NCI-H345 (cell line): ENCODE data around the gene QRICH1.
A peak's percentile ranks its signal among the peaks of the same experiment; 100 is the strongest.

ENCODE experiments used
- DNase-seq: peaks from one replicate; lab custom pipeline; 2025; lab: John Stamatoyannopoulos, UW

The QRICH1 gene, protein sequence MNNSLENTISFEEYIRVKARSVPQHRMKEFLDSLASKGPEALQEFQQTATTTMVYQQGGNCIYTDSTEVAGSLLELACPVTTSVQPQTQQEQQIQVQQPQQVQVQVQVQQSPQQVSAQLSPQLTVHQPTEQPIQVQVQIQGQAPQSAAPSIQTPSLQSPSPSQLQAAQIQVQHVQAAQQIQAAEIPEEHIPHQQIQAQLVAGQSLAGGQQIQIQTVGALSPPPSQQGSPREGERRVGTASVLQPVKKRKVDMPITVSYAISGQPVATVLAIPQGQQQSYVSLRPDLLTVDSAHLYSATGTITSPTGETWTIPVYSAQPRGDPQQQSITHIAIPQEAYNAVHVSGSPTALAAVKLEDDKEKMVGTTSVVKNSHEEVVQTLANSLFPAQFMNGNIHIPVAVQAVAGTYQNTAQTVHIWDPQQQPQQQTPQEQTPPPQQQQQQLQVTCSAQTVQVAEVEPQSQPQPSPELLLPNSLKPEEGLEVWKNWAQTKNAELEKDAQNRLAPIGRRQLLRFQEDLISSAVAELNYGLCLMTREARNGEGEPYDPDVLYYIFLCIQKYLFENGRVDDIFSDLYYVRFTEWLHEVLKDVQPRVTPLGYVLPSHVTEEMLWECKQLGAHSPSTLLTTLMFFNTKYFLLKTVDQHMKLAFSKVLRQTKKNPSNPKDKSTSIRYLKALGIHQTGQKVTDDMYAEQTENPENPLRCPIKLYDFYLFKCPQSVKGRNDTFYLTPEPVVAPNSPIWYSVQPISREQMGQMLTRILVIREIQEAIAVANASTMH

DNA sequence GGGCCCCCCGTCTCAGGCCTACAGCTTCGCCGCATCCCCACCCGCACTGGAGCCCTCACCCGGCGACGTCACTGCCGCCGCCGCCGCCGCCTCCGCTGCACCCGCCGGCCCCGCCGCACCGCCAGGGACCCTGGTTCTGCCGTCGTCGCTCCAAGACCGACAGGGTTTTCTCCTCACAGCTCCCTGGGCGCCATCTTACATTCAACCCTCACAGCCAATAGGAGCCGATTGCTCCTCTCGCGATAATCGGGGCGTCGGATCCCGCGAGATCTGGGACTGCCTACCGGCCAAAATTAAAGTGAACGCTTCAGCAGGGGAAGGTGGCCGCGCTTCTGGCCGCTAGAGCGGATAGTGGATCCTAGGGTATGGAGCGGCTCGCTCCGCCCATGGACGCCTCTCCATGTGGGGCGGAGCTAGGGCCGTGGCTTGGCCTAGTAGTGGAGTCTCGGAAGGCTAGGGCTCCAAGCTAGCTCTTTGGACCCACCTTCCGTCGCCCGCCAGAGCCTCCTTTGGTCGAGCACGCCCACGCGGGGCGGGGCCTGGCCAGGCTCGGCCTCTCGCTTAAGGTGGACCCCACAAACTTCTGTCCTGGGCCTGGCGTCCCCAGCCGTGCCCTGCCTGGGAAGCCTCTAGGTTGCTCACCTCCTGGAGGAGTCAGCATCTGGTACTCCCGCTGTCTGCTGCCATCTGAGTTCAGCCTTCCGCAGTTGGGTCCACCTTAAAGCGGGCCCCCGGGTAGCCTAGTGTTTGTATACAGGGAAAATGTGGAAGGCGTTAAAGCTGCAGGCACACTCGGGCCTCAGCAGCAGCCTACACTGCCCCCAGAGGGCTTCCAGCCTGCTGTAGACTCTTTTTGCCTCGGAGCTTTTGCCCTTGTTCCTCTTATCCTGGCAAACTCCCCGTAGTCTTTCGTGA is at the start of gene QRICH1:
TSS of gene QRICH1 (minus strand) at position 219 of the 915 bp plus-strand sequence. CDS start 17,054 bp downstream, outside the sequence.
- DNase-seq, result peak; percentile 94

DNA sequence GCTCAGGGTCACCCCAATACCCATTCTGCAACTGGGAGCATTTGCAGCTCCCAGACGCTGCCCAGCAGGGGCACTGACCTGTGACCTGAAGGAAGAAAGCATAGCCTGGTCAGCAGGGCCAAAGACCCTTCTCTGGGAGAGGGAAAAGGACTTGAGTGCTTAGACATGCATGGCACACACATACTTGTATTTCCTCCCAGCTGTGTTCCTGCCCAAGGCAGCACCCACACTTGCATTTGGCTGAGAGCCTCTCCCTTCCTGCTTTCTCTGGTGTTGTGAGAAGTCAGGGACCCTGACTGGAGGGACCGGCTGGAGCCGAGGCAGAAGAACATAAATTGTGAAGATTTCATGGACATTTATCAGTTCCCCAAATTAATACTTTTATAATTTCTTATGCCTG is 46.2 kb upstream of the QRICH1 start:
- no peak for DNase-seq

DNA sequence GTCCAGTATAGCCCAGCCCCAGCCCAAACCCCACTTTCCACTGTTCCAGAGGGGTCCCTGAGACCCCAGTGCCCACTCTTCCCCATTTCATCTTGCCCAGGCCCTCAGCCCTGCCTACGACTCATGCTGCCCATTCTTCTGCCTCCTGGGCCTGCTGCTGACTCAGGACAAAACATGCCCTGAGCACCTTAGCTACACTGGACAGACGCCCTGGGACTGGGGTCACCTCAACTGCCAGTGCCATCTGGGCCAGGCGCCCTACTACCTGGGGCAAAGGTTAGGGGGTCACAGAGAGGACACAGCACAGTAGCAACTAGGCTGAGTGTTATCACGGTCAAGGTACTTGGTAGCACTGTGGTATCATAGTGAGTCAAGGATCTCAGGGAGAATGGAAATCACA is 41.6 kb upstream of the QRICH1 start:
- DNase-seq, result no peak

DNA sequence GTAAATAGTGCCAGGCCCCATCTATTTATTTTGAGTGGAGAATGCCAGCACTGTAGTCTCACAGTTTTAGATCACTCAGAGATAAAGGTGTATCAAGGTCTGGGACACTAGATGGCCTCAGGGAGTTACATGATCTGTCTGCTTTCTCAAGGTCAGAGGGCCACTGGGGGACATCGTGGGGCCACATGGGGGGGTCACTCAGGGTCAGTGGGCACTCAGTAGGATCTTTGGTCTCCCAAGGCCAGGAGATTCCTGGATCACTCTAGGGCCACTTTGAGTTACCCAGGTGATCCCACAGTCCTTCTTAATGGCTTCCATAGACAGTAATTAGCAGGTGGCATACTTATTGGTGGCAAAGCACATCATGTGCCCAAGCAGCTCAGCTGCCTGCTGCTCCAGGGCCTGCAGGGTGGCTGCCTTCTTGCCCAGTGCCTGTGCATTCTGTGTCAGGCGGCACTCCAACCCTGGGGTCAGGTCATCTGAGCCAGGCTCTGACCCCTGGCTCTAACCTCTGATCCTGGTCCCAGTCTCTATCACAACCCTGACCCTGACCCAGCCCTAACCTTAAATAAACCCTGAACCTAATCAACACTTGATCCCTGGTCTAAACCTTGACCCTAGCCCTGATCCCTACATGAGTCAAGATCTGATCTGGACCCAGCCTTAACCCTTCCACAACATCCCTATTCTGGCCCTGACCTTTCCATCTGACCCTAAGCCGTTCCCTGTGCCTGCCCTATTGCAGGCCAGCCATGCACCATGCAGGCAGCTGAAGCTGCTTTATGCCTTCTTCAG is 40.8 kb upstream of the QRICH1 start:
- no peak for DNase-seq

DNA sequence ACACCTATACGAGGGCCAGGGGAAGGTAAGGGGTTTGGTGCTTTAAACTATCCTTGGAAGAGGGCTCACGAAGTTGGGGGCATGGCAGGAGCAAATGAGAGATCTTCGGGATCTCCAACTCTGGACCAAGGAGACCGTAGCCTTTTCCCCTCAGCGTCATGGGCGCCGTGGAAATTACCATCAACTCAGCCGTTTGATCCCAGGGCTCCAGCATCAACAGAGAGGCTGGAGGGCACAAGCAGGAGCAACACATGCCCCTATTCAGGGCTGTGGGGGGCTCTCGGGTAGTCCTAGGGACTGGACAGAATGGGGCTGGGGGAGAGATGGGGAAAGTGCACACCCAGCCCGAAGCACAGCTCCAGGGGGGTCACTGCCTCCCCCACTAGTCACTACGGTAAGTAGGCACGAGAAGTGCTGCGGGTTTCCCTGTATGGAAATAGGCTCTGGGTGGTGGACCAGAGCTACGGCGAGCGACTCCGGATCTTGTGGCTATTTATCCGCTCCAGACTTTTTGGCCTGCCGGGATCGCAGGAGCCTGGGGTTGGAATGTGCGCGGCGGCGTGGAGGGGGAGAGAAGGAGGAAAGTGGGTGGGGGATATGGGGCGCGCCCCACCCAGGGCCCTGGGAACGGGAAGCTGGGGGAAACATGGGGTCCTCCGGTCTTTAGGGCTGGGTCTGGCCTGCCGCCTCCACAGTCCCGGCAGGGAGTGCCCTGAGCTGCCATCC is 39.5 kb upstream of the QRICH1 start:
- peak; percentile 76 for DNase-seq

DNA sequence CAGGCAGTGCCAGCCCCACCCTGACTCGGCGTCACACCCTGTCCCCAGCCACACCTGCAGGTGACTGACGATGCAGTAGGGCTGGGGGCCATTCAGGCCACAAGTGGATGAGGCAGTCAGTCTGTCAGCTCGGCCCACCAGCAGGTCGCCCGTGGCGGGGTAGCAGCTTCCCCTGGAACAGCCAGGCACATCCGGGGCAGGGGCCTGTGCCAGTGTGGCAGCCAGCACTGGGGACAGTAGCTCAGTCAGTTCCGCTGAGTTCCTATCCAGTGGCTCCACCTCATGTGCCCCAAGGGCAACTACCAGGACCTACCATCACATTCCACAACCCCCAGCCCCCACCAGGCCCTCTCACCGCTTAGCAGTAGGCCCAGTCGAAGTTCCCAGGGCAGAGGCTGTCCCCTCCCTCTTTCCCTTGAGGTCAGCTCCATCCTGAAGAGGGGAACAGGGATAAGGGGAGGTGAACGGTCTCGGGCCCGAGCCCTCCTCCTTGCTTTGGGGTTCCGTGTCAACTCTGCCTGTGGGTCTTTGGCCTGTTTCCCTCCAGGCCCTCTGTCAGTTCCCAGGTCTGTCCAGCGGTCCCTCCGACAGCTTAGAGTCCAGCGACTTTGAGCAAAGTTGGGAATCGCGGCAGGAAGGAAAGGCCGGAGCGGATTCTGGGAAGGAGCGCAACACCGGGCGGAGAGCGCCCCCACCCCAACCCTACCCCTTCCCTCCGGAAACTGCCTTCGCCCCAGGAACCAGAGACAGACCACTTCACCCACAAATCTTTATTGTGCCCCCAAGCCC is 38.8 kb upstream of the QRICH1 start, which contains the start of gene LAMB2:
TSS of gene LAMB2 (minus strand) at position 614 of the 789 bp plus-strand sequence. CDS start at position 431, 183 bp downstream.
- DNase-seq, result peak; percentile 40

DNA sequence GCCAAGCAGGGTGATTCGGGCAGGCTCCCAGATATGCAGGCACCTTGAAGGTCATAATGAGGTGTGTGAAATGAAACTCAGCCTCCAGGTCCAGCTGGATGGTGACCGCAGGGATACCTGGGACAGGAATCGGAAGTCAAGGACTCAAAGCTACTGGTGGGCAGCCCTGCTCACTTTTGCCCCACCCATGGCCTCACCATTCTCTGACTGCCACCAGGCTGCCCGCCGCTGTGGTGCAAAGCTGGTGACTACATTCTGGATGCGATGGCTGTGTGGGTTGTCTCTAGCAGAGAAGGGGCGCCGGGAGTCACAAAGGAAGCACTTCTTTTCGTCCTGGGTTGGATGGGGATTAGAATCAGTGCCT is 38.2 kb upstream of the QRICH1 start:
- DNase-seq, result no peak

DNA sequence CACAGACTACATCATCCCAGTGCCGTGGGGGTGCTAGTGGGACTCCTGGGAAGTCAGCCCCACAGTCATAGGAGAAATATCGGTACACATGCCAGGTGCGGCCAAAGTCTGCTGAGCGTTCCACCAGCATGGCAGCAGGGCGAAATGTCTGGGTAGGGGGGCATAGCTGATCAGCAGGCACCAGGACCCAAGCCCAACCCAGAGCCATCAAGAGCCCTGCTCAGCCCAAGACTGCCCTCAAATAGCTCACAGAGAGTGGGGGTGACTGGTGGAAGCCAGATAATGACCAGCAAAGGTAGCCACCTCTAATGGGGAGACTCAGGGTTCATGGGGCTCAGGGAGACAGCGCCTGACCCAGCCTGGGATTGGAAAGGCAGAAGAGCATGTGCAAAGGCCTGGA is 37.7 kb upstream of the QRICH1 start:
- DNase-seq, result no peak

DNA sequence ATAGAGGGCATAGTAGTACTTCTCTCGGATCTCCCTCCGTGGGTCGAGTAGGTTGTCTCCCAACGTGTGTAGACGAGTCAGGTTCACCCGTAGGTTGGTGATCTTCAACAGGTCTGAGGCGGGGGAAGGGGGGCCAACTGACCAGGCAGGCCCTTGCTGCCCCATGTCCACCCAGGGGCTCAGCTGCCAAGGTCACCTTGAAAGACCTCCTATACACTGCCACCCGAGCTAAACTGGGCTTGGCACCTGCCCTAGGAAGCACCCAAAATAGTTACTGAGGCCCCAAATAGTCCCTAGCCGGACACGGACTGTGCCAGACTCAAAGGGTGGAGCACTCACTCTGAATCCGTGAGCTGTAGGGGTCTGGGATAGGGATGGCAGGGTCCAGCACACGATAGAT is 37.2 kb upstream of the QRICH1 start:
- DNase-seq, result no peak

DNA sequence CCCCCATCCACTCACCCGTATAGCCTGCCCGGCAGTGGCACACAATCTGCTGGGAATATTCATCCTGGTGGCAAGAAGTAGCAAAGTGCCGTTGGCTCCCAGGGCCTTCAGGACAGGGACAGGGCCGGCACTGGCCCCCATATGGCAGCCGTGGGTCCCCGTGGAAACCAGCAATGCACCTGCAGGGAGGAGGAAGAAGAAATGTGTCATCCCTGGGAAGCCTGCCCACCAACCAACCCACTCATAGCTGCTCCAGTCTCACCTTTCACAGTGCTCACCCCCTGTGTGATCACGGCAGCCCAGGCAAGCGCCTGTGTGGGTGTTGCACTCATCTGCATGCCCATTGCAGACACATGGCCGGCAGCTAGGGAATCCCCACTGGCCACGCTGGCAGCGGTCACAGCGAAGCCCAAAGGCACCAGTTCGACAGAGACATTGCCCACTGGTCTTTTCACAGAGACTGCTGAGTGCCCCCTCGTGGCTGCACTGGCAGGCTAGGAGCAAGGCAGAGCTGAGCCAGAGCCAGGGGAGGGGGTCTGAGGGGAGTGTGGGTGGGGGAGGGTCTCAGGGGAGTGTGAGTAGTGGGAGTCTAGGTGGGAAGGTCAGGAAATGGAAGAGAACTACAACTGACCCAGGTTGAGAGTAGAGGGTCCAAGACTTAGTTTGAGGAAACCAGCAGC is 31.3 kb upstream of the QRICH1 start:
- no peak for DNase-seq

DNA sequence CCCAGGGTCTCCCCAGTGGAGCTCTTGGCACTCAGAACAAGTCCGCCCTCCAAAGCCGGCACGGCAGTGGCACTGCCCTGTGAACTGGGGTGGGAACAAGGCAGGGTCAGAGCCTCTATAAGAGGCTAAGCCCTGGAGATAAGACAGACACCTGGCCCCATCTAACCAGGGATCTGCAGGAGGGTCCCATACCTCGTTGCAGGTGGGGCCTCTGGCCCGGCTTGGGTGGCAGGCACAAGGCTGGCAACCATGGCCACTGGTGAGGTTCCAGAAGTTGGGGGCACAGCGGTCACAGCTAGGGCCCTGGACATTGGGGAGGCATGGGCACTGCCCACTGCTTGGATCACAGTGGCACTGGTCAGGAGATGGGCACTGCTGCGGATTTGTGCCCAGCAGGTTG is 30.3 kb upstream of the QRICH1 start:
- DNase-seq, result no peak

DNA sequence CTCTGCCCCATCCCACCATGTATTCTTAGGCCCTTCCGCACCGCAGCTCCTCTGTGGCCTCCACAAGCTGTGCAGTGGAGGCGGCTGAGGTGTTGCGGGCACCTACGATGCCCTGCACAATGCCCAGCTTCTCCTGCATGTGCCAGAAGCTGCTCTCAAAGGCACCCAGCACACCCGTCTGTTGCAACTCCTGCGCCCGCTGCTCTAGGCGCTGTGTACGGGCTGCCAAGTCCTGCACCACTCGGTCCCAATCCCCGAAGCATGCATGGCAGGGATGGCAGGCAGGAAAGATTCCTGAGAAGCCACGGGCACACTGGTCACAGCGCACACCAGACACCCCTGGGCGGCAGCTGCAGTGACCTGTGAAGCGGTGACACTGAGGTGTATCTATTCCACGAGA is 29.8 kb upstream of the QRICH1 start:
- DNase-seq, result no peak

DNA sequence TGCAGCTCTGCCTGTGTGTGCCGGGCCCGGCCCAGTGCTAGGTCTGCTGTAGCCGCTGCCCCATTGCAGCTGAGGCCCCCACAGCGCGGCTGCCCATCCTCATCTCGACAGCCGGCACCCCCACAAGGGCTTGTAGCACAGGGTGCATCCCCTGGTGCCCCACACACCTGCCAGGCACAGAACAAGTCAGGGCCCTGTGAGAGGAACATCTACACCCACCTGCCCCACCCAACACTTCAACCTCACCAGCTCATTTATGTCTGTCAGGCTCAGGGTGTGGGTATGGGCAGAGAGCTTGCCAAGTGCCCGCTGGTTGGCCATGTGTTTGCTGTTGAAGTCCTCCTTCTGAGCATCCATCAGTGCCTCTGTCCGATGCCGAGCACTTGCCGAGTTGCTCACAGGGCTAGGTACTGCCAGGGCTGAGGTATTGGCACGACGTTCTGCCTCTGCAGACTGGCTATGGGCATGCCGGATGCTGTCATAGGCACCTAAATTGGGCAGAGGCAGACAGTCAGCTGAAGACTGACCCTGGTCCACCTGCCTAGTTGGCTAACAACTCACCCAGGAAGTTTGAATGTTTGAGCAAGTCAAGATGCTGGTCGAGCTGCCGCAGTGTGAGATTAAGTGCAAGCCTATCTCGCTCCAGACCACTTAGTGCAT is 29.1 kb upstream of the QRICH1 start:
- DNase-seq, result no peak

DNA sequence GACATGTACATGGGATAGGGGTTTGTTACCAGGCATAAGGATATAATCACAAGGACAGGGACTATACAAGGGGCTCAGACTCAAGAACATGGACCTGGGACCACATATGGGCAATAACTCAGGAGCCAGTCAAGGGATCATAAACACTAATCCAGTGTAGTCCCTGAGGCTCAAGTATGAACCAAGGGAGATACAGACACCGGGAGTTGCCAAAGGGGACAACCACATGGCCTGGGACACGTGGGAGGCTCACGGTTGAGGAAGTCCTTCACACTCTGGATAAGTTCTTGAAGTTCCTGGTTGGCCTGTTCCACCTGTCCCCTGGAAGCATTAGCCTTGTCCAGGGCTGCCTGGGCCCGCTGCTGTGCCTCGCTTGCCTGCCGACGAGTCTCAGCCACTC is 28.6 kb upstream of the QRICH1 start:
- DNase-seq, result no peak

DNA sequence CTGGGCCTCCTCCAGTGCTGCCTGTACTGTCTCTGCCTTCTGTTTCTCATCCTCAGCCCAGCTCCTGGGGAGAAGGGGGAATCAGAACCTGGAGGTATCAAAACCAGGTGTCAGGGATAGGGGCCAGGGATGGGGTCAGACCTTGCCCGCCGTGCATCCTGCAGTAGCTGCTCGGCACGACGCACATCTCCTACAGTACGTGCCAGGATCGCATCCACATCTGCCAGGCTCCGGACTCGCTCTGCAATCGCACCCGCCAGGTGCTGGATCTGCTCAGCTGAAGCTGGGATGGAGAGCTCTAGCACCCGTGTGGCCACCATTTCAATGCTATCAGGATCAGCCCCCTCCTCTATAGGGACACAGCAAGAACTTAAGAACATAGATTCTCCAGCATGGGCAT is 28.2 kb upstream of the QRICH1 start:
- DNase-seq, result no peak

DNA sequence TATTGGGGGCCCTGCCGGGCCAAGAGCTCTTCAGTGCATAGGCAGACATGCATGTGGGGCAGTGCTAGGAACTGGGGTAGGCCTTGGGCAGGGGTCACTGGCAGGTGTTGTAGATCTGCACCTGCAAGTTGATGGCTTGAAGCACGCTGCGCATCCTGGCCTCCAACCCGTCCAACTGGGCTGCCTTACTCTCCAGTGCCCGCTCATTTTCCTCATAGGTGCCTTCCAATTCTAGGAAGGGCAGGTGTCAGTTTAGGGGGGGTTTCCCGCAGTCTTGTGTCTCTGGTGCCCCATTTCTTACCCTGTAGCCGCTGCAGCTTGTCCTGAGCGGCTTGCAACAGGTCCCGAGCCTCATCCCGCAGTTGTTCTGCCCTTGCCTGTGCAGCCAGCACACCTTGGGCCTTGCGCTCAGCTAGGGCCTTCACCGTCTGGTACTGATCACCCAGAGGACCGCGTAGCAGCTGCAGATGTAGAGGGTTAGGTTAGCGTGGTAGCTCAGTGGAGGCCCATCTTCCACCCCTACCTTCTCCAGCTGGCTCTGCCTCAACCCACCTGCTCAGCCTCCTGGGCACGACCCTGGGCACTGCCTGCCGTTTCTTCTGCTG is 27.4 kb upstream of the QRICH1 start:
- no peak for DNase-seq

DNA sequence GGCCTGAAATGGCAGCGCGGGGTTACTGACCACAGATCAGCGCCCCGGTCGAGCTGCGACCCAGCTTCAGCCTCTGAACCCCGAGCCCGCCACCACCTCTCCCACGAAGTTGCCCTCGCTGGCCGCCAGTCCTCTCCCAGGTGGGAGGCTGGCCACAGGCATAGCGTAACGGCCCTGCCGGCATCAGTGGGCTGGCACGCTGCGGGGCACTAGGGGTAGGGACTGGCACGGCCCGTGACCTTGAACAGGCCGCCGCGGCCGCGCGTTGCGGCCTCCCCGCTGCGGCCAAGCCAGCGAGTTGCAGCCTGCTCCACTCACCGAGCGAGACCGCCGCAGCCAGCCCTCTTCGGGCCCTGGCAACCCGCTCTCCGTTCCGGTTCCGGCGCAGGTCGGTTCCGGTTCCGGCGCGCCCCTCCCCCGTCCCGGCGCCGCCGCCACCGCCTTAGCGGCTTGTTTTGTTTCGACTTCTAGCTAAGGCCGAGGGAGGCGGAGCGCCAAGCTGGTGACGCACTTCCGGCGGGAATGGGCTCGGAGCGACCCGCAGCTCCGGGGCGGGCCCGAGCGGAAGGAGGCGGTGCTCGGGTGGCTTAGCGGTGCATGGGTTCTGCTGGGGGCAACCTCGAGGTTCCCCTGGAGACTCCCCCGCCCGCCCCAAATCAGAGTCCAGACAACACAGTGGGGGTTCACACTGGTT is 26.7 kb upstream of the QRICH1 start, which contains the start of gene USP19:
TSS of gene USP19 (minus strand) at position 386 of the 694 bp plus-strand sequence. CDS start 1,678 bp downstream, outside the sequence.
- peak; percentile 91 for DNase-seq

DNA sequence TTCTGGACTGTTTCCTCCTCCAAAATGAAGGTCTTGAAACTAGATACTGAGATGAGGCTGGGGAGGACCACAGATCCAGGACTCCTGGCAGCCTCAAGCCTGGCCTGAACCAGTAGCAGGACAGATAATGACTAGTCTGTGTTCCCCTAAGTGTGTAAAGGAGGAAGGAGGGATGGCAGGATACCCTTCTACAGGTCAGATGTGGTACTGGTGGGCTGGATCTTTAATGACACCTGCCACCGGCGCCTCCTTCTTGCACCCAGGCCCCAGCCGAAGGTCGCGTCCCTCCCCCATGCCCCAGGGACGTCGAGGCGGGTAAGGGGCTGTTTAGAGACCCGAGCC is 26.2 kb upstream of the QRICH1 start:
- no peak for DNase-seq
